H1 (cell line): ENCODE results near the gene LITAFD. TPM values are rescaled to one million over a fixed set of nuclear protein-coding genes. Genes with fewer than 3 reads are reported as not detected.

Source experiments
- CTCF ChIA-PET: fragments of 300-600 bp; sonication (Branson Sonifier 250); formaldehyde crosslinking; loops from one replicate; lab custom pipeline; 2021; ENCODE audit not compliant: partially characterized antibody; lab: Charles Lee
- POLR2A ChIA-PET: fragments of 300-600 bp; sonication (Branson Sonifier 250); formaldehyde crosslinking; loops from one replicate; lab custom pipeline; 2021; ENCODE audit warnings: inconsistent platforms; ENCODE audit not compliant: partially characterized antibody; lab: Charles Lee
- DNase-seq, 2 experiments: peaks; one replicate each; pipeline versions ENCODE4 v3.0.0 to v3.0.0-alpha.2; 2010 to 2022; ENCODE audit warnings: low spot score in 2 of 2, low read depth in 1 of 2, mixed read lengths in 1 of 2
- FAIRE-seq: peaks from 2 replicates; lab custom pipeline; 2011; peaks lifted over from hg19 to GRCh38; lab: Jason Lieb, UNC
- H2AFZ ChIP-seq: 2 replicates; pipeline ENCODE4 v1.8.1; 2012; ENCODE audit warnings: low read length, inconsistent platforms
- H2AK5ac ChIP-seq: 2 replicates; pipeline ENCODE4 v1.6.1; 2013; ENCODE audit warnings: low read depth, low read length
- H2BK120ac ChIP-seq: replicated peaks from 2 replicates; pipeline ENCODE3; 2013; ENCODE audit warnings: low read depth, low read length, inconsistent platforms
- H2BK12ac ChIP-seq: 2 replicates; pipeline ENCODE4 v1.6.1; 2013; ENCODE audit warnings: low read depth, low read length
- H2BK15ac ChIP-seq: 2 replicates; pipeline ENCODE4 v1.6.1; 2013; ENCODE audit warnings: low read length
- H2BK20ac ChIP-seq: 2 replicates; pipeline ENCODE4 v1.6.1; 2013; ENCODE audit warnings: low read length
- H2BK5ac ChIP-seq: 2 replicates; pipeline ENCODE4 v1.6.1; 2013; ENCODE audit warnings: low read depth, low read length
- H3K14ac ChIP-seq: 2 replicates; pipeline ENCODE4 v1.6.1; 2013; ENCODE audit warnings: inconsistent platforms; ENCODE audit not compliant: insufficient read length
- H3K18ac ChIP-seq: 2 replicates; pipeline ENCODE4 v1.6.1; 2013; ENCODE audit warnings: low read length; ENCODE audit errors: extremely low read depth
- H3K23ac ChIP-seq: 2 replicates; pipeline ENCODE4 v1.6.1; 2013; ENCODE audit warnings: inconsistent platforms; ENCODE audit not compliant: insufficient read length
- H3K23me2 ChIP-seq: 2 replicates; pipeline ENCODE4 v1.6.1; 2013; ENCODE audit warnings: low read depth, low read length
- H3K27ac ChIP-seq: 2 replicates; pipeline ENCODE4 v1.6.1; 2011; ENCODE audit warnings: low read depth, low read length, inconsistent platforms
- H3K27me3 ChIP-seq, 4 experiments: replicated peaks in 1 of 4; 1 replicate in 1 of 4; 2 replicates in 3 of 4; pipeline versions ENCODE4 v1.6.1 to v1.8.1; 2011 to 2013; ENCODE audit warnings: low read length in 3 of 4, mild to moderate bottlenecking in 3 of 4, inconsistent platforms in 2 of 4, mixed read lengths in 2 of 4, moderate library complexity in 1 of 4; ENCODE audit not compliant: control insufficient read depth in 3 of 4, insufficient read depth in 3 of 4; ENCODE audit errors: extremely low read depth in 1 of 4
- H3K36me3 ChIP-seq, 4 experiments: 2 replicates each; pipeline versions ENCODE4 v1.6.1 to v1.8.1; 2011 to 2013; ENCODE audit warnings: mild to moderate bottlenecking in 4 of 4, low read length in 3 of 4, moderate library complexity in 2 of 4, control low read depth in 1 of 4, inconsistent platforms in 1 of 4; ENCODE audit not compliant: insufficient read depth in 4 of 4, control insufficient read depth in 2 of 4
- H3K4ac ChIP-seq: replicated peaks from 2 replicates; pipeline ENCODE3; 2013; ENCODE audit warnings: low read length, low read depth, mixed read lengths, inconsistent platforms; ENCODE audit not compliant: insufficient read length
- H3K4me1 ChIP-seq, 4 experiments: replicated peaks in 1 of 4; 1 replicate in 1 of 4; 2 replicates in 3 of 4; pipeline versions ENCODE4 v1.6.1 to v1.8.1; 2011 to 2013; ENCODE audit warnings: low read length in 3 of 4, inconsistent platforms in 2 of 4, mixed read lengths in 1 of 4; ENCODE audit not compliant: insufficient read depth in 4 of 4, control insufficient read depth in 3 of 4
- H3K4me2 ChIP-seq, 2 experiments: 2 replicates each; pipeline versions ENCODE4 v1.6.1 to v1.8.1; 2011 to 2013; ENCODE audit warnings: low read depth in 2 of 2, low read length in 2 of 2, control low read depth in 1 of 2, inconsistent platforms in 1 of 2, mild to moderate bottlenecking in 1 of 2; ENCODE audit not compliant: insufficient read depth in 1 of 2
- H3K4me3 ChIP-seq, 4 experiments: fragments of 200-600, 300-600 bp in 1 of 4; sonication (generic), shearing (Covaris generic), sonication (Bioruptor Twin) in 1 of 4; 2 replicates each; pipeline versions ENCODE4 v1.5.1 to v1.8.1; 2011 to 2016; ENCODE audit warnings: low read length in 4 of 4, low read depth in 3 of 4, control low read depth in 2 of 4, inconsistent platforms in 2 of 4, mild to moderate bottlenecking in 2 of 4, mixed read lengths in 1 of 4, moderate library complexity in 1 of 4; ENCODE audit not compliant: insufficient read depth in 2 of 4; ENCODE audit errors: extremely low read depth in 1 of 4
- H3K56ac ChIP-seq: replicated peaks from 2 replicates; pipeline ENCODE3; 2013; ENCODE audit warnings: low read depth, mild to moderate bottlenecking, mixed read lengths, low read length, inconsistent platforms; ENCODE audit not compliant: insufficient read length
- H3K79me1 ChIP-seq: 2 replicates; pipeline ENCODE4 v1.6.1; 2013; ENCODE audit warnings: low read depth, low read length, control low read depth
- H3K79me2 ChIP-seq, 2 experiments: 2 replicates each; pipeline versions ENCODE4 v1.6.1 to v1.8.1; 2012 to 2013; ENCODE audit warnings: low read length in 2 of 2, mild to moderate bottlenecking in 2 of 2, inconsistent platforms in 1 of 2; ENCODE audit not compliant: insufficient read depth in 2 of 2, control insufficient read depth in 1 of 2
- H3K9ac ChIP-seq, 4 experiments: replicated peaks in 1 of 4; 1 replicate in 1 of 4; 2 replicates in 3 of 4; pipeline versions ENCODE4 v1.6.1 to v1.8.1; 2011 to 2013; ENCODE audit warnings: low read depth in 3 of 4, low read length in 3 of 4, control low read depth in 2 of 4, mild to moderate bottlenecking in 2 of 4, moderate library complexity in 2 of 4, inconsistent platforms in 1 of 4; ENCODE audit errors: extremely low read depth in 1 of 4
- H3K9me3 ChIP-seq, 2 experiments: 2 replicates each; pipeline versions ENCODE4 v1.6.1 to v1.8.1; 2012 to 2013; ENCODE audit warnings: mild to moderate bottlenecking in 2 of 2, moderate library complexity in 2 of 2, control low read depth in 1 of 2, inconsistent platforms in 1 of 2, low read depth in 1 of 2, low read length in 1 of 2, mixed read lengths in 1 of 2; ENCODE audit not compliant: insufficient read depth in 2 of 2
- H4K20me1 ChIP-seq, 2 experiments: replicated peaks in 1 of 2; 2 replicates each; pipeline versions ENCODE3 to v1.8.1; 2011 to 2013; ENCODE audit warnings: inconsistent platforms in 2 of 2, low read length in 2 of 2, mild to moderate bottlenecking in 1 of 2; ENCODE audit not compliant: insufficient read depth in 2 of 2, control insufficient read depth in 1 of 2
- H4K5ac ChIP-seq: 2 replicates; pipeline ENCODE4 v1.6.1; 2013; ENCODE audit warnings: low read length, low read depth, mixed read lengths, inconsistent platforms; ENCODE audit not compliant: insufficient read length
- H4K8ac ChIP-seq: 2 replicates; pipeline ENCODE4 v1.8.0; 2013; ENCODE audit warnings: mild to moderate bottlenecking, moderate library complexity, low read length, inconsistent platforms; ENCODE audit not compliant: insufficient read depth; ENCODE audit errors: extremely low read depth
- H4K91ac ChIP-seq: replicated peaks from 2 replicates; pipeline ENCODE3; 2013; ENCODE audit warnings: low read length, mixed read lengths, inconsistent platforms; ENCODE audit not compliant: insufficient read length
- CBX8 ChIP-seq: fragments of 300-800, 300-1000 bp; sonication (generic); IDR thresholded peaks from 2 replicates; pipeline ENCODE4 v1.7.1; 2016; ENCODE audit warnings: low read depth, low read length, borderline replicate concordance
- CREB1 ChIP-seq: IDR thresholded peaks from 2 replicates; pipeline ENCODE4 v1.6.1; 2012; ENCODE audit warnings: inconsistent platforms
- EGR1 ChIP-seq: IDR thresholded peaks from 2 replicates; pipeline ENCODE4 v1.6.1; 2011; ENCODE audit warnings: low read depth, low read length, borderline replicate concordance
- EP300 ChIP-seq, 2 experiments: IDR thresholded peaks; 1 replicate in 1 of 2; 2 replicates in 1 of 2; pipeline ENCODE4 v1.6.1; 2011 to 2012; ENCODE audit warnings: low read depth in 2 of 2, low read length in 2 of 2, mild to moderate bottlenecking in 2 of 2, borderline replicate concordance in 1 of 2, inconsistent platforms in 1 of 2, moderate library complexity in 1 of 2
- EZH2 ChIP-seq: fragments of 200-600 bp; sonication (generic); IDR thresholded peaks from 2 replicates; pipeline ENCODE4 v1.7.1; 2012; ENCODE audit warnings: low read depth, mild to moderate bottlenecking, moderate library complexity, low read length, inconsistent platforms; ENCODE audit not compliant: severe bottlenecking
- HDAC6 ChIP-seq: IDR thresholded peaks from one replicate; pipeline ENCODE4 v1.7.1; 2012; ENCODE audit warnings: low read depth, mild to moderate bottlenecking, inconsistent platforms, low read length, moderate library complexity
- KDM4A ChIP-seq: IDR thresholded peaks from one replicate; pipeline ENCODE4 v1.7.1; 2012; ENCODE audit warnings: low read depth, mild to moderate bottlenecking, moderate library complexity, low read length, inconsistent platforms; ENCODE audit not compliant: severe bottlenecking
- POLR2A ChIP-seq, 2 experiments: IDR thresholded peaks; 1 replicate in 1 of 2; 2 replicates in 1 of 2; pipeline ENCODE4 v1.6.1; 2011; ENCODE audit warnings: low read depth in 2 of 2, low read length in 2 of 2, mild to moderate bottlenecking in 2 of 2; ENCODE audit errors: control extremely low read depth in 1 of 2
- POLR2AphosphoS5 ChIP-seq: IDR thresholded peaks from 2 replicates; pipeline ENCODE4 v1.6.1; 2011; ENCODE audit warnings: low read depth, low read length
- WGBS, 2 experiments: shearing (Covaris generic) in 1 of 2; methylation state at CpG; one replicate each; pipeline versions ENCODE4 v1.1.6 to v1.1.7; 2013 to 2015; ENCODE audit warnings: low lambda C conversion rate in 2 of 2, mixed read lengths in 2 of 2, inconsistent platforms in 1 of 2, low coverage in 1 of 2, missing lambda C conversion rate in 1 of 2; ENCODE audit not compliant: insufficient replicate concordance in 2 of 2, insufficient coverage in 1 of 2, insufficient read length in 1 of 2; ENCODE audit errors: extremely low coverage in 1 of 2, missing lambda C conversion rate in 1 of 2; 5-methylcytosine and 5-hydroxymethylcytosine counted together
- polyA plus RNA-seq, 7 experiments: library from polyadenylated mRNA; depleted of rRNA in 3 of 7; stranded (reverse) in 5 of 7; unstranded in 2 of 7; fragments of >200 nt in 5 of 7; fragments of 200-250 nt in 2 of 7; gene quantifications; 1 replicate in 5 of 7; 2 replicates in 1 of 7; 4 replicates in 1 of 7; pipeline versions ENCODE4 v1.2.1 to v1.2.3, GENCODE V29; 2011 to 2013; ENCODE audit warnings: missing spikeins in 2 of 7, mixed read lengths in 2 of 7
- total RNA-seq: library from RNA; stranded (reverse); fragmentation: NEBNext Ultra II Directional; extraction: Animal tissue kit (Norgen Biotek cat#: 25700); gene quantifications from 2 replicates; pipeline ENCODE4 v1.2.1, GENCODE V29; 2021

The LITAFD gene
- total and polyA plus RNA-seq, 2 of the 8 experiments (the other 6 are each of a cell fraction or from before 2014, with no cell fraction given): not detected

DNA sequence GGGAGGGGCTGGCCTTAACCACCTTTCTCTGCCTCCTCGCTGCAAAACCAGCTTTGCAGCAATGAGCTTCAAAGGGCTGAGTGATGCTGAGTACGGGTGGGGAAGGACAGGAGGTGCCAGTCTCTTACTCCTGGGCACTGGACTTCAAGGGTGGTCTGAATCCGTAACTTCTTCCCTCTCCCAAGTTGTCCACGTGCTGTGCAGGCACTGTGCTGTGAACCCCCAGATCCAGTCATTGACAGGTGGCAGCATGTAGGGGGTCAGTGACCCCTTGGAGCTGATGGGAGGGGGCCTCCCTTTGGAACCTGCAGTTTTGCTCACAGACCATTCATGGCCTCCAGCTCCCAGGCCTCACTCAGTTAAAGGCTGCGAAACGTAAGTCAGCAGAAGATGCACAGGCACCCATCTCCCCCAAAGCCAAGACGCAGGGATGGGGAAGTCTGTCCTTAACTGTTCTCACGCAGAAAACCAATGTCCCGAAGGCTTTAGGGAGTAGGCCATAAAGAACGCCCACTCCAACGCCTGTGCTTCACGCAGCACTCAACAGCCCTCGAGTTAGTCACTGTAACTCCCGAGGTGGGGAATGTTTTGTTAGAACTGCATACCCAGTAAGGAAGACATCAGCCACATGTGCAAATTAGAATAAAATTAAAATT lies 7.9 kb downstream of the LITAFD start:
- no peak for FAIRE-seq
- Histone ChIP-seq H4K8ac (peak overlapping the region; percentile 47; the same call in 1 of the 2 replicates), H2BK5ac (peak overlapping the region; percentile 35; the same call in 1 of the 2 replicates), H3K79me1 (no peaks in the 10 kb centered on the region), H3K4ac (no peak overlapping the region), H4K91ac (no peak overlapping the region), H2AFZ (no peak overlapping the region), H2BK15ac (no peak overlapping the region), H3K9me3 (no peaks in the 10 kb centered on the region), H3K4me1 (peaks cover 0 to 16% (median 9%) of the 10 kb centered on the region in 4 experiments; a peak in 5 of 7 replicates), H3K9ac (no peak overlapping the region)
- no peak for DNase-seq
- CTCF ChIA-PET: interaction anchor here (0.6 to 3.3 kb wide), 14 partner anchors 8 to 259 kb away, joined by 3 to 12 read pairs (median 3); no protein-coding TSS in a partner anchor
- TF ChIP-seq CBX8: no peak
- no peak for TF ChIP-seq EZH2
- peak; percentile 51; the same call in 1 of the 2 replicates for TF ChIP-seq POLR2AphosphoS5
- no peak for TF ChIP-seq HDAC6
- TF ChIP-seq EGR1: no peak
- TF ChIP-seq CREB1: no peak
- no peak for TF ChIP-seq POLR2A (IDR thresholded peaks at IDR 0.05; ENCODE audit: control extremely low read depth in 1 of 2, low read depth in 2 of 2, low read length in 2 of 2)
- TF ChIP-seq EP300 (IDR thresholded peaks at IDR 0.05; ENCODE audit: borderline replicate concordance in 1 of 2, low read depth in 2 of 2, low read length in 2 of 2): no peak
- no peak for TF ChIP-seq KDM4A
- TF ChIP-seq, all 59 proteins: peak for 1
- H3K27me3 ChIP-seq: no peaks in the 10 kb centered on the region
- H2BK20ac ChIP-seq: no peak overlapping the region
- H3K4me3 ChIP-seq: no peak overlapping the region
- H4K5ac ChIP-seq: no peak overlapping the region
- H3K4me2 ChIP-seq: no peak overlapping the region
- 93% methylated on average over 14 of the region's 14 CpGs; no CpG with 5 or more reads in 1 of the 2 experiments for WGBS, 2 experiments
- H2BK12ac ChIP-seq: no peak overlapping the region
- peaks cover 2 to 15% of the 10 kb centered on the region in 2 experiments for H4K20me1 ChIP-seq
- no peak overlapping the region for H2AK5ac ChIP-seq
- no peak overlapping the region for H2BK120ac ChIP-seq
- no peak overlapping the region for H3K56ac ChIP-seq
- H3K23me2 ChIP-seq: no peaks in the 10 kb centered on the region
- no peak overlapping the region for H3K23ac ChIP-seq
- no peak overlapping the region for H3K14ac ChIP-seq
- no peak overlapping the region for H3K18ac ChIP-seq
- peaks cover 23 to 47% (median 32%) of the 10 kb centered on the region in 4 experiments for H3K36me3 ChIP-seq
- POLR2A ChIA-PET: interaction anchor here (0.8 to 2.4 kb wide), 10 partner anchors 9 to 102 kb away, joined by 3 to 9 read pairs (median 3); no protein-coding TSS in a partner anchor
- H3K27ac ChIP-seq: no peak overlapping the region
- H3K79me2 ChIP-seq: no peaks in the 10 kb centered on the region
